ENCODE data around the gene NMT1. TPM values are rescaled to one million over a fixed set of nuclear protein-coding genes. Genes with fewer than 3 reads are reported as not detected.
A peak's percentile ranks its signal among the peaks of the same experiment; 100 is the strongest.

NMT1 gene
- total RNA-seq, 6 donors from 2014 or later: 55.1 to 132 (median 92.3) TPM

DNA sequence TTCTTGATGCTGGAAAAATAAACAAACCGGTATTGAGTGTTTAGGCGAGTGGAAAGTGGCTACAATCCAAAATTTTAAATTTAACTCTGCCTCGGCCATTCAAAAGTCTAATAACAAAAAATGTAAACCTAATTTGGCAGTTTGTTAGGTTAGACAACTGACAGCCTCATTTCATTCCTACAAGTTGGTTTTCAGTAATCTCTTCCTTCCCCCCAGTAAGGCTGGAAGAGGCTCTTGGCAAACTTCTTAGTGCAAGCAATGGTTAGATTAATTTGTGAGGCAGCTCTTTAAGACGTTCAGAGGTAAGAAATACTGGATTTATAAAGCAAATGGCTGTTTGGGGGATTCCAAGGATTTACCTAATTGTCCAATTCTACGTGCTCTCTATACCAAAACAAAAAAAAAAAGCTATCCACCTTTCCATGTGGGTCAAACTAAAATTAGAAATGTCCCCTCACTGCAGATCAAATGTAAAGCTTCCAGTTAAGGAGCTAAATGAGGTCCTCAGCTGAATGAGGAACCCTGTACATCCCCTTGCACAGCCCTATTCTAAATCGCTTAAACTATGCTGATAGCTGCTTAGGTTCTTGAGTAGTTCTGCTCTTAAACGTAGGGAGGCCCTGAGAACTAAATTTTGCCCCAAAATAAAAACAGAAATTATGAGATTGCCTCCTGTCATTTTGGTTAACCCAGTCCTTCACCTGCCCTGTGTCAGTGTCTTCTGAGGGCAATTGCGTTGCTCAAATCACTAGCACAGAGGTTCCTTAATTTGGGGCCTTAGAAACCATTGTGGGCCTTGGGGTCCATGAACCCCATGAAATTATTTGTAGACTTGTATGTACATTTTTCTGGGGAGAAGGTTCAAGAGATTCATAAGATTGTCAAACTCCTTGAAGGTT is 90.0 kb downstream of the NMT1 start:
- Histone ChIP-seq H3K4me3 (peak overlapping the region in 3 of 4 donors; percentile 59 to 79 (median 61)), H3K27me3 (no peaks in the 10 kb centered on the region), H3K9me3 (no peaks in the 10 kb centered on the region), H3K36me3 (no peaks in the 10 kb centered on the region), H3K27ac (peak overlapping the region; percentile 13 to 98 (median 44)), H3K4me1 (peaks cover 34 to 54% (median 41%) of the 10 kb centered on the region in 4 donors)
- 29 to 33% methylated on average over 8 of the region's 8 CpGs for WGBS, 2 donors
- ATAC-seq (ENCODE audit: low FRiP score in 2 of 2): no peak
- TF ChIP-seq EP300 (IDR thresholded peaks at IDR 0.05) (no peak), POLR2A (IDR thresholded peaks at IDR 0.05) (no peak), POLR2AphosphoS5 (IDR thresholded peaks at IDR 0.05) (no peak)
- TF ChIP-seq, protein P1, sequence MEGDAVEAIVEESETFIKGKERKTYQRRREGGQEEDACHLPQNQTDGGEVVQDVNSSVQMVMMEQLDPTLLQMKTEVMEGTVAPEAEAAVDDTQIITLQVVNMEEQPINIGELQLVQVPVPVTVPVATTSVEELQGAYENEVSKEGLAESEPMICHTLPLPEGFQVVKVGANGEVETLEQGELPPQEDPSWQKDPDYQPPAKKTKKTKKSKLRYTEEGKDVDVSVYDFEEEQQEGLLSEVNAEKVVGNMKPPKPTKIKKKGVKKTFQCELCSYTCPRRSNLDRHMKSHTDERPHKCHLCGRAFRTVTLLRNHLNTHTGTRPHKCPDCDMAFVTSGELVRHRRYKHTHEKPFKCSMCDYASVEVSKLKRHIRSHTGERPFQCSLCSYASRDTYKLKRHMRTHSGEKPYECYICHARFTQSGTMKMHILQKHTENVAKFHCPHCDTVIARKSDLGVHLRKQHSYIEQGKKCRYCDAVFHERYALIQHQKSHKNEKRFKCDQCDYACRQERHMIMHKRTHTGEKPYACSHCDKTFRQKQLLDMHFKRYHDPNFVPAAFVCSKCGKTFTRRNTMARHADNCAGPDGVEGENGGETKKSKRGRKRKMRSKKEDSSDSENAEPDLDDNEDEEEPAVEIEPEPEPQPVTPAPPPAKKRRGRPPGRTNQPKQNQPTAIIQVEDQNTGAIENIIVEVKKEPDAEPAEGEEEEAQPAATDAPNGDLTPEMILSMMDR (IDR thresholded peaks at IDR 0.05): no peak
- no peak for DNase-seq

- H3K9me3 ChIP-seq: no peaks in the 10 kb centered on the region
- ATAC-seq (ENCODE audit: low FRiP score in 2 of 2) (no peak), DNase-seq (no peak)
- 85 to 92% methylated on average over 4 of the region's 4 CpGs for WGBS, 2 donors
- no peak overlapping the region for H3K4me3 ChIP-seq
- no peaks in the 10 kb centered on the region for H3K27me3 ChIP-seq
- H3K4me1 ChIP-seq: peaks cover 53 to 72% (median 63%) of the 10 kb centered on the region in 4 donors
- TF ChIP-seq, protein P1 (IDR thresholded peaks at IDR 0.05): no peak
- no peak for TF ChIP-seq POLR2AphosphoS5 (IDR thresholded peaks at IDR 0.05)
- TF ChIP-seq EP300 (IDR thresholded peaks at IDR 0.05): no peak
- TF ChIP-seq POLR2A (IDR thresholded peaks at IDR 0.05): no peak
- H3K27ac ChIP-seq: peak overlapping the region; percentile 7 to 60 (median 52)
- H3K36me3 ChIP-seq: no peaks in the 10 kb centered on the region
Observed at GRCh38 chr17:45155029-45155428, 93.9 kb downstream of the NMT1 start.

GRCh38 chr17:45155483-45155882 is 94.4 kb downstream of the NMT1 start:
- TF ChIP-seq POLR2AphosphoS5 (IDR thresholded peaks at IDR 0.05) (no peak), POLR2A (IDR thresholded peaks at IDR 0.05) (no peak), EP300 (IDR thresholded peaks at IDR 0.05) (no peak)
- TF ChIP-seq, protein P1 (IDR thresholded peaks at IDR 0.05): no peak
- peak overlapping the region; percentile 7 to 60 (median 52) for H3K27ac ChIP-seq
- H3K4me3 ChIP-seq: no peak overlapping the region
- H3K36me3 ChIP-seq: no peaks in the 10 kb centered on the region
- ATAC-seq (ENCODE audit: low FRiP score in 2 of 2) (no peak), DNase-seq (no peak)
- 72 to 92% methylated on average over 2 of the region's 2 CpGs for WGBS, 2 donors
- peaks cover 54 to 74% (median 62%) of the 10 kb centered on the region in 4 donors for H3K4me1 ChIP-seq
- H3K9me3 ChIP-seq: no peaks in the 10 kb centered on the region
- H3K27me3 ChIP-seq: no peaks in the 10 kb centered on the region

DNA sequence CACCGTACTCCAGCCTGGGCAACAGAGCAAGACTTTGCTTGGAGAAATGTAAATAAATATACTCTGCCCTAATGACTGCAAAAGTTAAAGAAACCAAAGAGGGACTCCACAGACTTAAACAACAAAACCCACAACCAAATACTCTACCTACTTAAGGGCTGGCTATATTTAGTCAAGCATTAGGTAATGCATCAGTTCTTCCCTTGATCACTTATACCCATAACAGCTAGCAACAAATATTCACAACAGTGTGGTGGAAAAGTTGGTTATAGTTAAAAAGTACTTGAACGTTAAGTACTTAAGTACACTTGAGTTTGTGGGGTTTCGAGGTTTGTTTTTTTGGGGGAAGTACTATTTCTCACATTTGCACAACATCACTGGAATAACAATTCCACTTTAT is 95.1 kb downstream of the NMT1 start:
- Histone ChIP-seq H3K27me3 (no peaks in the 10 kb centered on the region), H3K4me1 (peaks cover 46 to 67% (median 55%) of the 10 kb centered on the region in 4 donors), H3K36me3 (no peaks in the 10 kb centered on the region), H3K27ac (peak overlapping the region in 3 of 4 donors; percentile 7 to 60 (median 44)), H3K4me3 (no peak overlapping the region), H3K9me3 (no peaks in the 10 kb centered on the region)
- no peak for DNase-seq
- 64 to 67% methylated on average over 3 of the region's 3 CpGs for WGBS, 2 donors
- ATAC-seq (ENCODE audit: low FRiP score in 2 of 2): no peak
- no peak for TF ChIP-seq POLR2A (IDR thresholded peaks at IDR 0.05)
- TF ChIP-seq, protein P1 (IDR thresholded peaks at IDR 0.05): no peak
- TF ChIP-seq POLR2AphosphoS5 (IDR thresholded peaks at IDR 0.05): no peak
- TF ChIP-seq EP300 (IDR thresholded peaks at IDR 0.05): no peak

Small RNA genes within 50 kb of the gene (small RNA-seq; reads per million reads assigned to genes)
- gene MIR6784 (0 to 0.07 (median 0) reads per million in 4 donors), gene RF00019 (0 reads per million in 4 donors)

Other genes starting within 250 kb of the NMT1 start
- 10 to 100 TPM in 2 of 6 donors, 1 to 10 TPM in 4; 4.2 to 14.8 (median 8.6) TPM for gene GJC1, start 231.0 kb upstream of the NMT1 start, total RNA-seq
- gene HIGD1B, start 213.4 kb upstream of the NMT1 start, total RNA-seq: 10 to 100 TPM in 3 of 6 donors, 1 to 10 TPM in 2, not detected in 1; 1.9 to 33.3 (median 15.9) TPM
- gene EFTUD2, start 161.9 kb upstream of the NMT1 start, total RNA-seq: 100 to 1,000 TPM in 1 of 6 donors, 10 to 100 TPM in 5; 66.6 to 146 (median 75.6) TPM
- not detected for gene GFAP, start 145.8 kb upstream of the NMT1 start, total RNA-seq
- gene KIF18B, start 113.5 kb upstream of the NMT1 start, total RNA-seq: 1 to 10 TPM in 4 of 6 donors, under 1 TPM in 2; 0.49 to 2.9 (median 1.3) TPM
- under 1 TPM in 1 of 6 donors, not detected in 5; 0.44 TPM for gene C1QL1, start 93.0 kb upstream of the NMT1 start, total RNA-seq
- gene DCAKD, start 9.7 kb upstream of the NMT1 start, total RNA-seq: 10 to 100 TPM; 16.0 to 29.3 (median 22.2) TPM
- gene PLCD3, start 71.2 kb downstream of the NMT1 start, total RNA-seq: 10 to 100 TPM; 24.2 to 65.6 (median 50.6) TPM
- gene ACBD4, start 74.4 kb downstream of the NMT1 start, total RNA-seq: 10 to 100 TPM in 5 of 6 donors, 1 to 10 TPM in 1; 9.7 to 68.1 (median 23.4) TPM
- 10 to 100 TPM; 19.9 to 43.8 (median 32.3) TPM for gene HEXIM1, start 87.2 kb downstream of the NMT1 start, total RNA-seq
- 10 to 100 TPM in 2 of 6 donors, 1 to 10 TPM in 4; 4.1 to 14.7 (median 9.3) TPM for gene HEXIM2, start 100.6 kb downstream of the NMT1 start, total RNA-seq
- 100 to 1,000 TPM in 3 of 6 donors, 10 to 100 TPM in 3; 42.9 to 119 (median 98.3) TPM for gene FMNL1, start 160.6 kb downstream of the NMT1 start, total RNA-seq
- under 1 TPM in 1 of 6 donors, not detected in 5; 0.20 TPM for gene SPATA32, start 200.8 kb downstream of the NMT1 start, total RNA-seq

Measured in upper lobe of left lung (tissue), 6 donors.